Measurements from ENCODE around the gene PITPNM3.

- TF ChIP-seq CTCF (conservative IDR thresholded peaks at IDR 0.05 in 1 of 2, IDR thresholded peaks at IDR 0.05 in 1 of 2; ENCODE audit: low read depth in 1 of 2, low read length in 2 of 2) (peak; percentile 72 to 86), EZH2 (IDR thresholded peaks at IDR 0.05; ENCODE audit: low read length, missing control alignments) (no peak)
Measured at GRCh38 chr17:6421700-6422604, 134.4 kb downstream of the PITPNM3 start.

All from fibroblast of lung (primary cell).